Psoas muscle (tissue), 8 donors: ENCODE results near the gene BMPR1B. TPM values are rescaled to one million over a fixed set of nuclear protein-coding genes. Genes with fewer than 3 reads are reported as not detected.

Experiments used
- ATAC-seq, 4 donors: fragments of 200-7000 bp; cut with Tn5 transposase; one replicate each; pipeline ENCODE4 v1.9.1; 2020; ENCODE audit warnings: moderate library complexity in 3 of 4, mild to moderate bottlenecking in 2 of 4
- DNase-seq, 2 donors: peaks; one replicate each; pipeline ENCODE4 v3.0.0-alpha.2; 2020
- H3K27ac ChIP-seq: fragments of 200-600 bp; one replicate; pipeline ENCODE4 v1.8.0; 2022
- H3K27me3 ChIP-seq, 3 donors: fragments of 200-600 bp in 1 of 3; one replicate each; pipeline versions ENCODE4 v1.6.1 to v1.8.0; 2013 to 2022; ENCODE audit warnings: low read length in 2 of 3, mild to moderate bottlenecking in 2 of 3, moderate library complexity in 1 of 3; ENCODE audit not compliant: insufficient read depth in 3 of 3
- H3K36me3 ChIP-seq, 2 donors: fragments of 200-600 bp in 1 of 2; one replicate each; pipeline versions ENCODE4 v1.6.1 to v1.8.0; 2013 to 2022; ENCODE audit warnings: low read depth in 1 of 2, mild to moderate bottlenecking in 1 of 2, moderate library complexity in 1 of 2; ENCODE audit not compliant: insufficient read depth in 1 of 2
- H3K4me1 ChIP-seq: fragments of 200-600 bp; one replicate; pipeline ENCODE4 v1.8.0; 2022
- H3K4me3 ChIP-seq: fragments of 200-600 bp; one replicate; pipeline ENCODE4 v1.8.0; 2022; ENCODE audit warnings: mild to moderate bottlenecking
- H3K9me3 ChIP-seq: fragments of 200-600 bp; one replicate; pipeline ENCODE4 v1.8.0; 2022
- CTCF ChIP-seq: fragments of 200-600 bp; IDR thresholded peaks from one replicate; pipeline ENCODE4 v1.8.0; 2022; ENCODE audit warnings: antibody characterized with exemption
- WGBS, 3 donors: extraction: QIAGEN DNeasy Blood & Tissue Kit; methylation state at CpG; one replicate each; pipeline versions ENCODE4 v1.1.6 to v1.1.7; 2013; 5-methylcytosine and 5-hydroxymethylcytosine counted together
- intact Hi-C, 2 donors: fragments of 100-400 bp; cut with DNase I; formaldehyde crosslinking; loops; one replicate each; pipeline versions ENCODE4 v1.11.0 to v1.14.2; 2022
- polyA plus RNA-seq, 3 donors: library from polyadenylated mRNA; stranded (reverse); fragments of 200-250 nt; gene quantifications; one replicate each; pipeline ENCODE4 v1.2.3, GENCODE V29; 2013
- total RNA-seq, 4 donors: library from RNA; stranded (reverse); fragmentation: NEBNext Ultra II Directional in 2 of 4; extraction: Animal tissue kit (Norgen Biotek cat#: 25700) in 2 of 4; gene quantifications; one replicate each; pipeline versions ENCODE4 v1.2.1 to v1.2.4, GENCODE V29; 2021 to 2023
- donor health status: healthy with polysubstance abuse.
- donor health status: DM: no; HTN: no; CAD: no; lungs with moderate emphysema.
- donor health status: Bipolar disorder and iron deficiency.
- donor health status: healthy.
- donor health status: DM: yes; HTN: yes; CAD: no.
- donor health status: DM: no; HTN: no; CAD: no.
- donor health status: DM: no; HTN: no; CAD: no.
- donor health status: DM: yes; HTN: yes; CAD: no.

Gene BMPR1B
- total and polyA plus RNA-seq, 7 donors: 0.26 to 13.0 (median 1.0) TPM

- ATAC-seq (no peak), DNase-seq (no peak)
- Histone ChIP-seq H3K27me3 (no peaks in the 10 kb centered on the region), H3K36me3 (no peaks in the 10 kb centered on the region), H3K9me3 (no peaks in the 10 kb centered on the region), H3K27ac (no peak overlapping the region), H3K4me3 (no peak overlapping the region), H3K4me1 (peaks cover 25% of the 10 kb centered on the region)
- 86 to 95% (median 94%) methylated on average over 4 of the region's 4 CpGs for WGBS, 3 donors
- intact Hi-C loops: loop anchor here in 1 of 2 donors (10.0 kb wide), 1 partner anchor 235 kb away; no protein-coding TSS in a partner anchor
- no peak for TF ChIP-seq CTCF
Measured at GRCh38 chr4:95000076-95000648, 242.4 kb downstream of the BMPR1B start.

DNA sequence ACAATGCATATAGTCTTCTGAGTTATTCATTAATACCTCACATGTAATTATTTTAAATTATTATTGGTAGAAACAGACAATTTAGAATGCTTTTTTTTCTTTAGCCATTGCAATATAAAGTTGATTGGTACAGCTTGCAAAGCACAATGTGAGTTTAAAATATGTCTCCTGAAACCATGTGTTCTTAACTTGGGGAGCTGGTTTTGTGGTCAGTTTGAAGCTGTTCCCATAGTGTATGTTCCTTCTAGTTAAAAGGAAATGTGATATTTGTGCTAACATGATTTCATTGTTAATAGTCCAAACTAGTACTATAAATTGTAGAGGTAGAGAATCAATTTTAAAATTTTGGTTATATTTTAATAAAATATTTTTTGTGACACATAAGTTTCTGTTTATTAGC lies 247.2 kb downstream of the BMPR1B start:
- no peak overlapping the region for H3K4me3 ChIP-seq
- TF ChIP-seq CTCF: no peak
- no peaks in the 10 kb centered on the region for H3K9me3 ChIP-seq
- H3K27ac ChIP-seq: no peak overlapping the region
- no peaks in the 10 kb centered on the region for H3K36me3 ChIP-seq
- intact Hi-C loops: loop anchor here in 1 of 2 donors (10.0 kb wide), 1 partner anchor 240 kb away; no protein-coding TSS in a partner anchor
- H3K27me3 ChIP-seq: no peaks in the 10 kb centered on the region
- DNase-seq: no peak
- ATAC-seq: no peak
- H3K4me1 ChIP-seq: peaks cover 11% of the 10 kb centered on the region

DNA sequence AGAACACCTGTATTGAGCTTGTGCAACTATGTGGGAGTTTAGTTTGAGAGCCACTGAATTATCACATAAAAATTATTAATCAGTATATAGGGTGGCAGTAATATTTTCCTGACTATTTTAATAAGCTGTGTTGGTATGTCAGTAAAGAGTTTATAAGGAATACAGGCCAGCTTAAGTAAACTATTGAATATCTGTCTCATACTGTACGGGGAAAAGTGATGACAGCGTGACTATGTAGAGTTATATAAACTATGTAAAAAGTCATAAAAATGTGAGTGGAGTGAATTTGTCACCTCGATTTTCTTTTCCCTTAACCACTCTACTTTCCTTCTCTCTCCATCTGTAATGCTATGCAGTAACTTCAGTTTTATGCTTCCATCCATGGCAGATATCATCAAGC lies 250.2 kb downstream of the BMPR1B start:
- intact Hi-C loops: loop anchor here in 1 of 2 donors (10.0 kb wide), 1 partner anchor 243 kb away; no protein-coding TSS in a partner anchor
- no peak for DNase-seq
- H3K27ac ChIP-seq: no peak overlapping the region
- WGBS, 3 donors: 80 to 85% (median 83%) methylated on average over 3 of the region's 3 CpGs
- H3K27me3 ChIP-seq: no peaks in the 10 kb centered on the region
- TF ChIP-seq CTCF: no peak
- no peak overlapping the region for H3K4me3 ChIP-seq
- no peaks in the 10 kb centered on the region for H3K9me3 ChIP-seq
- ATAC-seq: no peak
- peaks cover 11% of the 10 kb centered on the region for H3K4me1 ChIP-seq
- no peaks in the 10 kb centered on the region for H3K36me3 ChIP-seq

DNA sequence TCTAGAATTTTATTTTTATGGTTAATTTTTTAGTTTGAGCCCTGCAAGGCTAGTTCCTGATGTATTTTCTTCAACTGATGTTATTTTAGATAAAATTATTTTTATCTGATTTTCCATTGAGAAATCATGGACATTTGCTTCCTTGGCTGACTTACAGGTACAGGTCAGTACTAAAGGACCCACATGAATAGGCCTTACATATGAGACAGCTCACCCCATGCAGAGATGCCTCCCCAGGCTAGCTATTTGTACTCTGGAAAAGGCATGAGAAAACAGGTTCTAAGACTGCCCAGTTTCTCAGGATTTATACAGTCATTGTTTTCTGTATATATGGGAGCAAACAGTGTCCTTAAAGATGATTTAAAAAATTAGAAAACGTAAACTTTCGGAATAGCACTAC lies 255.5 kb downstream of the BMPR1B start:
- 97 to 99% (median 97%) methylated on average over 2 of the region's 2 CpGs for WGBS, 3 donors
- Histone ChIP-seq H3K27ac (no peak overlapping the region), H3K36me3 (no peaks in the 10 kb centered on the region), H3K27me3 (no peaks in the 10 kb centered on the region), H3K9me3 (no peaks in the 10 kb centered on the region), H3K4me3 (no peak overlapping the region), H3K4me1 (no peaks in the 10 kb centered on the region)
- intact Hi-C loops: no loop called here
- ATAC-seq (no peak), DNase-seq (no peak)
- TF ChIP-seq CTCF: no peak

GRCh38 chr4:95014068-95014467 lies 256.3 kb downstream of the BMPR1B start:
- TF ChIP-seq CTCF: no peak
- Histone ChIP-seq H3K27me3 (no peaks in the 10 kb centered on the region), H3K9me3 (no peaks in the 10 kb centered on the region), H3K4me3 (no peak overlapping the region), H3K36me3 (no peaks in the 10 kb centered on the region), H3K27ac (no peak overlapping the region), H3K4me1 (no peaks in the 10 kb centered on the region)
- no peak for DNase-seq
- ATAC-seq: no peak
- intact Hi-C loops: no loop called here
- 87 to 94% (median 87%) methylated on average over 1 of the region's 1 CpG for WGBS, 3 donors
